NCI-H526 (cell line): Measurements from ENCODE around the gene VIP.

Experiments used
- DNase-seq, 2 experiments: peaks; one replicate each; lab custom pipeline; 2025; lab: John Stamatoyannopoulos, UW

VIP gene

DNA sequence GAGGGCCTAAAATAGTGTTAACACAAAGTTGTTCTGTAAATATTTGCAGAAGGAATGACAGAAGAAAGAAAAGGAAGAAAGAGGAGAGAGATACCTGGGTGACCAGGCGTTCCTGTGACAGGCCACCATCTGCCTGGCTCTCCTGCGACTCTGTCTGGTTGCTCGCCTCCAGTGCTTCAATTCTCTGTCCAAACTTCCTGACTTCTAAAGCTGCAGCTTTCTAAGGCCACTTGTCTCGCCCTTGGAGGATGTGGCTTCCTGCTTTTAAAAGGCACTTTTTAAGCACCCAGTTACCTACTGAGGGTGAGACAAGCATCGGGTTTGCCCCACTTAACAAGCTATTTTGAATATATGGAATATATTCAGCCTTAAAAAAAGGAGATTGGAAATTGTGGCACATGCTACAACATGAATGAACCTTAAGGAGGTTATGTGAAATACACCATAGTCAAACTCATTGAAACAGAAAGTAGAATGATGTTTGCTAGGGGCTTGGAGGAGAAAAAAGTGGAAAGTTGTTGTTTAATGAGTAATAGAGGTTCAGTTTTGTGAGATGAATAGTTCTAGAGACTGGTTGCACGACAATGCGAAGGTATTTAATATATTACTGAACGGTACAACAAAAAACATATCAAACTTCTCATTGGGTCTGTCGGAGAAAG lies 32.8 kb downstream of the VIP start:
- no peak for DNase-seq

GRCh38 chr6:152794696-152795095 lies 44.1 kb downstream of the VIP start:
- DNase-seq, result no peak

- DNase-seq, result no peak
These were observed 53.6 kb downstream of the VIP start for GRCh38 chr6:152804150-152804549.
